Subcutaneous adipose tissue (tissue), 4 donors: ENCODE measurements around the gene BACH1. TPM values are rescaled to one million over a fixed set of nuclear protein-coding genes. Genes with fewer than 3 reads are reported as not detected.

ENCODE experiments used
- CTCF ChIP-seq: fragments of 450-650 bp; IDR thresholded peaks from one replicate; pipeline ENCODE4 v1.5.1; 2016; ENCODE audit warnings: low read depth, mild to moderate bottlenecking, control low read depth, antibody characterized with exemption, moderate library complexity
- total RNA-seq, 4 donors: library from RNA; depleted of rRNA; stranded (reverse); fragments of >200 nt; gene quantifications; one replicate each; pipeline ENCODE4 v1.1.0, GENCODE V29; 2016

Gene BACH1
- total RNA-seq, 4 donors from 2014 or later = 30.9 to 60.3 (median 45.5) TPM

- no peak for TF ChIP-seq CTCF
Observed at GRCh38 chr21:29309703-29310102, 11.0 kb downstream of the BACH1 start.

- no peak for TF ChIP-seq CTCF
Observed at GRCh38 chr21:29311802-29312201, 13.1 kb downstream of the BACH1 start.

DNA sequence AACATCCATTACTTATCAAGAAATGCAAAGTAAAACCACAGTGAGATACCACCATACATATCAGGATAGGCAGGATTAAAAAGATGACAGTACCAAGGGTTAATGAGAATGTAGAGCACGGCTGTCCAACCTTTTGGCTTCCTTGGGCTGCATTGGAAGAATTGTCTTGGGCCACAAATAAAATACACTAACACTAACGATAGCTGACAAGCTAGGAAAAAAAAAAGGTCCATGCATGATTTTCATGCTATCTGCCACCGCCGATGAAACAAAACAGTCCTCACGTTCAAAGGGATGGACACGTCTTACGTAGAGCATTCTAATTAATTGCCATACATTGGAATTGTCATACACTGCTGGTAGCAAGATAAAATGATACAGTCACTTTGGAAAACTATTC lies 14.3 kb downstream of the BACH1 start:
- no peak for TF ChIP-seq CTCF

DNA sequence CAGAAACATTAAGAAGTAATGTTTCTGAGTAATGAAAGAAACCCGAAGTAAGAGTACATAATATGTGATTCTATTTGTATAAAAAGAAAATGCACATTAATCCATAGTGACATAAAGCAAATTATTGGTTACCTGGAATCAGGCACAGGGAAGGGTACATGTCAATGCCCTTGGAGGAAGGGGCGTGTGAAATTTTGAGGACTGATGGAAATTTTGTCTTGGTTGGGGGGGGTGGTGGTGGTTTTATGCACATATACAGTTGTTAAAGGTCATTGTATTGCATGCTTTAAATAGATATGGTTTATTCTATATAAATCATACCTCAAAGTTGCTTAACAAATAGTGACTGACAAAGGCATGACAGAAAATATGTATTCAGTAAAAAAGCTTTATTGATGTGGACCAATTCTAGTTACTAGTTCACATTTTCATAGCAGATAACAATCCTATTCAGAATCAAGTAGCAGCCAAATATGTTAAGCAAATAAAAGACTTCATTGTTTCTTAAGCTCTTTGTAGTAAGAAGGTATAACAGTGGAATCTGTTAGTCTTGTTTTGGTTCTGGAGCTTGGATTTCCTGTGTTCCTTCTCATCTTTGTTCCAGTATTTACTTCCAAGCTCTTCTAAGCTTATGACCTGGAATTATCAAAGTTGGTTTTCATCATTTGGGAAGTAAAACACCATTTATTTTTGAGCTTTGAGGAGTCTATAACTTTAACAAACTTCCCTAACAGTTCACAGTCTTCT lies 15.1 kb downstream of the BACH1 start:
- no peak for TF ChIP-seq CTCF

- TF ChIP-seq CTCF = no peak
Observed at GRCh38 chr21:29315131-29315749, 16.5 kb downstream of the BACH1 start.

DNA sequence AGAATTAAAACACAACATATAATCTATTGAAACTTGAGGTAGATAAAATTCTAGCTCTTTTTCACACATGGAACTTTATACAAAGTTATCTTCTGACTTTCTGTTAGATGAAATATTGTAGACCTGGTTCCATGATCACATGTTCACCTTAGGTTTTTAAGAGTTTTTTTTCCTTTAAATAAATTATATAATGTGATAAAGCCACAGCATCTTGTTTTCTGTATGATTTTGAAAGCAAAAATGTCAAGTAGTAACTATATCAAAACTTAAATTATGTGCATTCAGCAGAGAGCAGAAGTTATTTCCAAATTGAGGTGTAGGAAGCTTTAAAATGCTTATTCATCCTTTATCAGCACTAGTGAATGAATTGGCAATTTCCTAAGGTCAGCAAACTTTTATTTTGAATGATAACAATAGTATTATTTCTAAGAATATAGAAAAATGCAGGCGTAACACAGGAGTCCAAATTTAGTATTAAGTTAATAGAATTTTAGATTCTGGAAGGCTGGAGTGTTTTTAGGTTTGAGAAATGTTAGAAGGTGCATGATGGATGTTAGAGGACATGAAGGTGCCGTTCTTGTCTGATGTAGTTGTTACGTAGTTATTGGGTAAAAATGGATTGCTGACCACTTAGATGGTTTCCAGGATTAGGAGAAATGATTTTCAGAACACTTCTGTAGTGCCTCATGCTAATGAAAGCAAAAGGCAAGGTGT lies 17.5 kb downstream of the BACH1 start:
- TF ChIP-seq CTCF = no peak

DNA sequence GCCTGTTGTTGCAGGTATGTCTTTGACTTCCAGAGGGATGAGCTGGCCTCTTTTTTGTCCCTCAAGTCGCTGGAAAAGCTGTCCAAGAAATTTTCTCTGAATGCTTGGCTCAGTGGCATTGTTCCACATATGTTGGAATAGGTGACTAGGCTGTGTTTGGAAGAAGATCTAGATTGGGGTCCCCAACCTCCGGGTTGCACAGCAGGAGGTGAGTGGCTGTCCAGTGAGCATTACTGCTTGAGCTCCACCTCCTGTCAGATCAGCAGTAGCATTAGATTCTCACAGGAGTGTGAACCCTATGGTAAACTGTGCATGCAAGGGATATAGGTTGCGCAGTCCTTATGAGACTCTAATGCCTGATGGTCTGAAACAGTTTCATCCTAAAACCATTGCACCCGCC lies 18.1 kb downstream of the BACH1 start:
- TF ChIP-seq CTCF = no peak
